Coronary artery (tissue), 2 donors: ENCODE results near the gene CDH20.

Experiments used
- DNase-seq: peaks from one replicate; pipeline ENCODE4 v3.0.0-alpha.2; 2017; ENCODE audit warnings: low spot score
- H3K27ac ChIP-seq, 2 donors: fragments of 200-600 bp; sonication (generic); one replicate each; pipeline ENCODE4 v1.5.1; 2016 to 2019
- H3K4me3 ChIP-seq: fragments of 200-600 bp; sonication (generic); 2 replicates; pipeline ENCODE4 v1.5.1; 2016; ENCODE audit warnings: mild to moderate bottlenecking, moderate library complexity
- CTCF ChIP-seq: fragments of 200-600 bp; sonication (generic); IDR thresholded peaks from one replicate; pipeline ENCODE4 v1.5.1; 2019; ENCODE audit warnings: antibody characterized with exemption

The CDH20 gene

GRCh38 chr18:61340148-61340547 is 6.9 kb downstream of the CDH20 start:
- no peak for DNase-seq
- H3K4me3 ChIP-seq, result no peak overlapping the region
- no peak for TF ChIP-seq CTCF
- H3K27ac ChIP-seq, result no peak overlapping the region

- TF ChIP-seq CTCF, result no peak
- H3K27ac ChIP-seq, result no peak overlapping the region
Observed at GRCh38 chr18:61348230-61348629, 15.0 kb downstream of the CDH20 start.

GRCh38 chr18:61350578-61350977 is 17.3 kb downstream of the CDH20 start:
- TF ChIP-seq CTCF, result no peak
- H3K27ac ChIP-seq, result no peak overlapping the region
- H3K4me3 ChIP-seq, result no peak overlapping the region
- DNase-seq, result no peak

More at GRCh38 chr18:61348230-61348629, 15.0 kb downstream of the CDH20 start:
- no peak for DNase-seq
- no peak overlapping the region for H3K4me3 ChIP-seq

GRCh38 chr18:61352059-61352458 is 18.8 kb downstream of the CDH20 start:
- Histone ChIP-seq H3K27ac (no peak overlapping the region), H3K4me3 (no peak overlapping the region)
- no peak for TF ChIP-seq CTCF
- no peak for DNase-seq

GRCh38 chr18:61352611-61353010 is 19.4 kb downstream of the CDH20 start:
- DNase-seq, result no peak
- no peak for TF ChIP-seq CTCF
- no peak overlapping the region for H3K27ac ChIP-seq
- H3K4me3 ChIP-seq, result no peak overlapping the region

- Histone ChIP-seq H3K27ac (no peak overlapping the region), H3K4me3 (no peak overlapping the region)
- TF ChIP-seq CTCF, result no peak
- no peak for DNase-seq
Observed at GRCh38 chr18:61360404-61361383, 27.5 kb downstream of the CDH20 start.

GRCh38 chr18:61362511-61362910 is 29.3 kb downstream of the CDH20 start:
- Histone ChIP-seq H3K27ac (no peak overlapping the region), H3K4me3 (no peak overlapping the region)
- DNase-seq, result no peak
- TF ChIP-seq CTCF, result no peak
